Endodermal cell (in vitro differentiated cells): ENCODE measurements around the gene MYO7A. TPM values are rescaled to one million over a fixed set of nuclear protein-coding genes. Genes with fewer than 3 reads are reported as not detected.

Experiments used
- DNase-seq: peaks from one replicate; pipeline ENCODE4 v3.0.0-alpha.2; 2017
- H3K27ac ChIP-seq: 2 replicates; pipeline ENCODE4 v1.5.1; 2013; ENCODE audit warnings: mild to moderate bottlenecking, low read depth, low read length, moderate library complexity
- H3K27me3 ChIP-seq: 2 replicates; pipeline ENCODE4 v1.6.1; 2013; ENCODE audit warnings: mild to moderate bottlenecking, low read length, moderate library complexity; ENCODE audit not compliant: insufficient read depth, control insufficient read depth, poor library complexity, severe bottlenecking
- H3K36me3 ChIP-seq: 2 replicates; pipeline ENCODE4 v1.7.0; 2013; ENCODE audit warnings: mild to moderate bottlenecking, low read length, moderate library complexity; ENCODE audit not compliant: control insufficient read depth, insufficient read depth
- H3K4me1 ChIP-seq: one replicate; pipeline ENCODE4 v1.7.0; 2013; ENCODE audit warnings: low read length; ENCODE audit not compliant: control insufficient read depth, insufficient read depth
- H3K4me3 ChIP-seq: 2 replicates; pipeline ENCODE4 v1.5.1; 2013; ENCODE audit warnings: mild to moderate bottlenecking, low read length, moderate library complexity
- H3K9ac ChIP-seq: 2 replicates; pipeline ENCODE4 v1.6.1; 2013; ENCODE audit warnings: mild to moderate bottlenecking, low read length, moderate library complexity; ENCODE audit not compliant: poor library complexity, severe bottlenecking; ENCODE audit errors: extremely low read depth
- H3K9me3 ChIP-seq: 2 replicates; pipeline ENCODE4 v1.6.1; 2013; ENCODE audit warnings: mild to moderate bottlenecking, low read length, moderate library complexity; ENCODE audit not compliant: control insufficient read depth
- H3K27ac Mint-ChIP-seq: 2 replicates; pipeline ENCODE4 v1.8.0; 2020; ENCODE audit warnings: mixed read lengths
- H3K27me3 Mint-ChIP-seq: 2 replicates; pipeline ENCODE4 v1.8.0; 2021; ENCODE audit warnings: mild to moderate bottlenecking, mixed read lengths; ENCODE audit not compliant: insufficient read depth
- H3K36me3 Mint-ChIP-seq: 2 replicates; pipeline ENCODE4 v1.8.0; 2020; ENCODE audit warnings: low read depth, mixed read lengths
- H3K4me1 Mint-ChIP-seq: 2 replicates; pipeline ENCODE4 v1.8.0; 2020; ENCODE audit warnings: mixed read lengths
- H3K4me3 Mint-ChIP-seq: 2 replicates; pipeline ENCODE4 v1.8.0; 2020; ENCODE audit warnings: mild to moderate bottlenecking, moderate library complexity, mixed read lengths
- H3K9me3 Mint-ChIP-seq: 2 replicates; pipeline ENCODE4 v1.8.0; 2020; ENCODE audit warnings: mild to moderate bottlenecking, mixed read lengths
- WGBS, 2 experiments: methylation state at CpG; one replicate each; pipeline versions ENCODE4 v1.1.5 to v1.1.7; 2013; ENCODE audit warnings: missing lambda C conversion rate in 2 of 2, mixed read lengths in 1 of 2; ENCODE audit not compliant: insufficient coverage in 1 of 2, insufficient read length in 1 of 2; 5-methylcytosine and 5-hydroxymethylcytosine counted together
- total RNA-seq, 2 donors: library from RNA; stranded (reverse); fragmentation: NEBNext Ultra II Directional in 1 of 2; extraction: Animal tissue kit (Norgen Biotek cat#: 25700) in 1 of 2; gene quantifications; 2 replicates in 1 of 2; 3 replicates in 1 of 2; pipeline ENCODE4 v1.2.1, GENCODE V29; 2021
- TF ChIP-seq, protein P1 (sequence below): fragments of 200-600 bp; sonication (generic); conservative IDR thresholded peaks from 2 replicates; pipeline ENCODE4 v1.5.0; 2021; ENCODE audit warnings: antibody characterized with exemption, mild to moderate bottlenecking

Gene MYO7A
- total RNA-seq, 2 donors from 2014 or later = 2.4 to 2.7 TPM

DNA sequence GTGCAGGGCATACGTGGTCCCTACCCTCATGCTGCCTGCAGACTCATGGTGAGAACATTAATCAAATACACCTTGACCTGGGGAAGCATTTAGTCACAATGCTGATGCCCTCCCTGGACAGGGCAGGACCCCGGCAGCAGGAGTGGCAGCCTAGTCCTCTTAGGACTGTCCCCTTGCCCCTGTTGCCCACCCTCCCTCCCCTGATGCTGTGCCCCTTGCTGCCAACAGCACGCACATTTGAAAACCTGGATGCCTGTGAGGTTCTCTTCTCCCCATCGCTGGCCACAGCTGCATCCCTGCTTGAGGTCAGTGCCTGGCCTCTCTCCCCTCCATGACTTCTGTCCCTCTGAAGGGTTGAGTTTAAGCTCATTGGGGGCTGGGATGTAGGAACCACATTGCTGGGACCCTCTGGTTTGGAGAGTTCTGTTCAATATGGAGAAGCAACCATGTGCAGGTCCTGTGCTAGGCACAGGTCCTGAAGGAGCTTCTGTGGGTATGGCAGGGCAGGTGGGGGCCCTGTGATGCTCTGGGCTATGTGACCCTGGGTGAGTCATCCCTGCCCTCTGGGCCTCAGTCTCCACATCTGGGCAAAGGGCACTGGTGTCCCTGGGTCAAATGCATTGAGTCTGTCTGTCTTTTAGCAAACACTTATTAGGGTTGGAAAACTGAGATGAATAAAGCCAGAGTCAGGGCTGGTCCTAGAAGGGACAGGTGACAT is 31.3 kb downstream of the MYO7A start:
- Histone ChIP-seq H3K9me3 (no peaks in the 10 kb centered on the region), H3K4me3 (no peak overlapping the region), H3K36me3 (no peaks in the 10 kb centered on the region), H3K4me1 (no peaks in the 10 kb centered on the region), H3K27ac (no peak overlapping the region), H3K27me3 (no peaks in the 10 kb centered on the region), H3K9ac (no peak overlapping the region)
- Mint-ChIP-seq H3K9me3 (no peaks in the 10 kb centered on the region), H3K36me3 (no peaks in the 10 kb centered on the region), H3K4me3 (no peak overlapping the region), H3K27ac (no peak overlapping the region), H3K4me1 (no peaks in the 10 kb centered on the region), H3K27me3 (no peaks in the 10 kb centered on the region)
- WGBS, 2 experiments = 87 to 88% methylated on average over 4 of the region's 4 CpGs
- TF ChIP-seq, protein P1, sequence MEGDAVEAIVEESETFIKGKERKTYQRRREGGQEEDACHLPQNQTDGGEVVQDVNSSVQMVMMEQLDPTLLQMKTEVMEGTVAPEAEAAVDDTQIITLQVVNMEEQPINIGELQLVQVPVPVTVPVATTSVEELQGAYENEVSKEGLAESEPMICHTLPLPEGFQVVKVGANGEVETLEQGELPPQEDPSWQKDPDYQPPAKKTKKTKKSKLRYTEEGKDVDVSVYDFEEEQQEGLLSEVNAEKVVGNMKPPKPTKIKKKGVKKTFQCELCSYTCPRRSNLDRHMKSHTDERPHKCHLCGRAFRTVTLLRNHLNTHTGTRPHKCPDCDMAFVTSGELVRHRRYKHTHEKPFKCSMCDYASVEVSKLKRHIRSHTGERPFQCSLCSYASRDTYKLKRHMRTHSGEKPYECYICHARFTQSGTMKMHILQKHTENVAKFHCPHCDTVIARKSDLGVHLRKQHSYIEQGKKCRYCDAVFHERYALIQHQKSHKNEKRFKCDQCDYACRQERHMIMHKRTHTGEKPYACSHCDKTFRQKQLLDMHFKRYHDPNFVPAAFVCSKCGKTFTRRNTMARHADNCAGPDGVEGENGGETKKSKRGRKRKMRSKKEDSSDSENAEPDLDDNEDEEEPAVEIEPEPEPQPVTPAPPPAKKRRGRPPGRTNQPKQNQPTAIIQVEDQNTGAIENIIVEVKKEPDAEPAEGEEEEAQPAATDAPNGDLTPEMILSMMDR = no peak
- no peak for DNase-seq

DNA sequence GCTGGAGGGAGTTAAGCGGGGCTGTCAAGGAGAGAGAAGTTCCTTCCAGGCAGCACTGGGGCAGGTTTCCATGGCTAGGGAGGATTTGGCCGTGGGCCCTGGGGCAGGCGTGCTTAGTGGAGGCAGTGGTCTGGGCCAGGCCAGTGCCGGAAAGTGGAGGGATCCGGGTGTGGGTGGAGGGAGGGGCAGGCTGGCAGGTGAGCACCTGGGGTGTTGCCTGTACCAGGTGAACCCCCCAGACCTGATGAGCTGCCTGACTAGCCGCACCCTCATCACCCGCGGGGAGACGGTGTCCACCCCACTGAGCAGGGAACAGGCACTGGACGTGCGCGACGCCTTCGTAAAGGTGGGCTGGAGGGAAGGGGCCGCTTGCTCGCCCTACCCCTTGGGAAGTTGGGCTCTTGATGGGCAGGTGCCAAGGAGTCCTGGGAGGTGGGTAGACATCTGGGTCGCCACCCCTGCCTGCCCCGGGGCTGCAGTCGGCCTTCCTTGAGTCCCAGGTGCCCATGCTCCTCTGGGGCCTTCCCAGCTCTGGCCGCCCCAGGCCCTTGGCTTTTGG is 32.0 kb downstream of the MYO7A start:
- no peaks in the 10 kb centered on the region for H3K4me1 Mint-ChIP-seq
- H3K27ac Mint-ChIP-seq = no peak overlapping the region
- Histone ChIP-seq H3K36me3 (no peaks in the 10 kb centered on the region), H3K27me3 (no peaks in the 10 kb centered on the region), H3K4me1 (no peaks in the 10 kb centered on the region), H3K9ac (no peak overlapping the region), H3K27ac (no peak overlapping the region), H3K4me3 (no peak overlapping the region), H3K9me3 (no peaks in the 10 kb centered on the region)
- DNase-seq = no peak
- no peaks in the 10 kb centered on the region for H3K27me3 Mint-ChIP-seq
- no peaks in the 10 kb centered on the region for H3K9me3 Mint-ChIP-seq
- TF ChIP-seq, protein P1 = no peak
- no peak overlapping the region for H3K4me3 Mint-ChIP-seq
- no peaks in the 10 kb centered on the region for H3K36me3 Mint-ChIP-seq
- 95 to 97% methylated on average over 7 to 20 of the region's 20 CpGs for WGBS, 2 experiments

DNA sequence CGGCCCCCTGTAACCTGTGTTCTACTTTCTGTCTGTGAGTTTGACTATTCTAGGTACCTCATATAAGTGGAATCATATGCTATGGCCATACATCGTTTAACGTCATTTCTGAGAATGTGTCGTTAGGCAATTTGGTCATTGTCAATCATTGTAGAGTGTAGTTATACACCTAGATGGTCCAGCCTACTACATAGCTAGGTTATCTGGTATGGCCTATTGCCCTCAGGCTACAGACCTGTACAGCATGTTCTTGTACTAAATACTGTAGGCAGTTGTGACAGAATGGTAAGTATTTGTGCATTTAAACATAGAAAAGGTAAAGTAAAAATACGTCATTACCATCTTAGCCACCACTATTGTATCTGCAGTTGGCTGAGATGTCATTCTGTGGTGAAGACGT is 35.2 kb downstream of the MYO7A start:
- no peak overlapping the region for H3K4me3 ChIP-seq
- no peak overlapping the region for H3K4me3 Mint-ChIP-seq
- H3K27ac ChIP-seq = no peak overlapping the region
- no peaks in the 10 kb centered on the region for H3K4me1 ChIP-seq
- no peak overlapping the region for H3K9ac ChIP-seq
- no peaks in the 10 kb centered on the region for H3K27me3 Mint-ChIP-seq
- TF ChIP-seq, protein P1 = no peak
- no peaks in the 10 kb centered on the region for H3K9me3 ChIP-seq
- H3K27ac Mint-ChIP-seq = no peak overlapping the region
- 93% methylated on average over 5 to 6 of the region's 6 CpGs for WGBS, 2 experiments
- no peaks in the 10 kb centered on the region for H3K27me3 ChIP-seq
- no peaks in the 10 kb centered on the region for H3K36me3 ChIP-seq
- no peaks in the 10 kb centered on the region for H3K36me3 Mint-ChIP-seq
- no peaks in the 10 kb centered on the region for H3K9me3 Mint-ChIP-seq
- no peak for DNase-seq
- no peaks in the 10 kb centered on the region for H3K4me1 Mint-ChIP-seq
